Cardiac muscle cell (in vitro differentiated cells and primary cell): ENCODE measurements around the gene INSYN2A. TPM values are rescaled to one million over a fixed set of nuclear protein-coding genes. Genes with fewer than 3 reads are reported as not detected.

Experiments
- DNase-seq, 2 donors: peaks; one replicate each; pipeline versions ENCODE4 v3.0.0 to v3.0.0-alpha.2; 2010 to 2017; ENCODE audit warnings: low read depth in 1 of 2, low spot score in 1 of 2
- H3K27ac ChIP-seq: fragments of 200-600 bp; sonication (generic); 2 replicates; pipeline ENCODE4 v1.5.1; 2016
- H3K27me3 ChIP-seq: fragments of 200-600 bp; sonication (generic); 2 replicates; pipeline ENCODE4 v1.6.0; 2016; ENCODE audit warnings: control low read depth
- H3K36me3 ChIP-seq: fragments of 200-600 bp; sonication (generic); 2 replicates; pipeline ENCODE4 v1.5.1; 2016; ENCODE audit warnings: control low read depth
- H3K4me1 ChIP-seq: fragments of 200-600 bp; sonication (generic); 2 replicates; pipeline ENCODE4 v1.8.1; 2017; ENCODE audit warnings: low read depth, mild to moderate bottlenecking, mixed run types
- H3K4me3 ChIP-seq: fragments of 200-600 bp; sonication (generic); 2 replicates; pipeline ENCODE4 v1.5.1; 2016; ENCODE audit warnings: mild to moderate bottlenecking
- H3K9me3 ChIP-seq: fragments of 200-600 bp; sonication (generic); 2 replicates; pipeline ENCODE4 v1.5.1; 2017; ENCODE audit warnings: low read depth, mild to moderate bottlenecking, control low read depth
- polyA plus RNA-seq: library from polyadenylated mRNA; unstranded; fragments of >200 nt; fragmentation: Nextera tagmentation; extraction: Ambion mirVana; gene quantifications from 2 replicates; pipeline ENCODE4 v1.2.1, GENCODE V29; 2016
- total RNA-seq: library from RNA; depleted of rRNA; stranded (reverse); fragments of >200 nt; gene quantifications from 2 replicates; pipeline ENCODE4 v1.2.3, GENCODE V29; 2016
- TF ChIP-seq, protein P1 (sequence below): IDR thresholded peaks from 2 replicates; pipeline ENCODE4 v1.5.1; 2012; ENCODE audit warnings: low read depth, mild to moderate bottlenecking, low read length

Gene INSYN2A
- total and polyA plus RNA-seq, 2 experiments from 2014 or later, result 0.60 TPM; not detected in 1

GRCh38 chr10:127234306-127234800, 38.0 kb upstream of the INSYN2A start:
- Histone ChIP-seq H3K27me3 (no peaks in the 10 kb centered on the region), H3K9me3 (no peaks in the 10 kb centered on the region), H3K36me3 (no peaks in the 10 kb centered on the region), H3K27ac (no peak overlapping the region), H3K4me1 (no peaks in the 10 kb centered on the region), H3K4me3 (no peak overlapping the region)
- no peak for DNase-seq
- TF ChIP-seq, protein P1, sequence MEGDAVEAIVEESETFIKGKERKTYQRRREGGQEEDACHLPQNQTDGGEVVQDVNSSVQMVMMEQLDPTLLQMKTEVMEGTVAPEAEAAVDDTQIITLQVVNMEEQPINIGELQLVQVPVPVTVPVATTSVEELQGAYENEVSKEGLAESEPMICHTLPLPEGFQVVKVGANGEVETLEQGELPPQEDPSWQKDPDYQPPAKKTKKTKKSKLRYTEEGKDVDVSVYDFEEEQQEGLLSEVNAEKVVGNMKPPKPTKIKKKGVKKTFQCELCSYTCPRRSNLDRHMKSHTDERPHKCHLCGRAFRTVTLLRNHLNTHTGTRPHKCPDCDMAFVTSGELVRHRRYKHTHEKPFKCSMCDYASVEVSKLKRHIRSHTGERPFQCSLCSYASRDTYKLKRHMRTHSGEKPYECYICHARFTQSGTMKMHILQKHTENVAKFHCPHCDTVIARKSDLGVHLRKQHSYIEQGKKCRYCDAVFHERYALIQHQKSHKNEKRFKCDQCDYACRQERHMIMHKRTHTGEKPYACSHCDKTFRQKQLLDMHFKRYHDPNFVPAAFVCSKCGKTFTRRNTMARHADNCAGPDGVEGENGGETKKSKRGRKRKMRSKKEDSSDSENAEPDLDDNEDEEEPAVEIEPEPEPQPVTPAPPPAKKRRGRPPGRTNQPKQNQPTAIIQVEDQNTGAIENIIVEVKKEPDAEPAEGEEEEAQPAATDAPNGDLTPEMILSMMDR, result no peak

GRCh38 chr10:127228195-127228787, 31.9 kb upstream of the INSYN2A start:
- TF ChIP-seq, protein P1, result no peak

GRCh38 chr10:127227663-127228062, 31.3 kb upstream of the INSYN2A start:
- no peaks in the 10 kb centered on the region for H3K27me3 ChIP-seq
- H3K27ac ChIP-seq, result no peak overlapping the region
- TF ChIP-seq, protein P1, result no peak
- no peaks in the 10 kb centered on the region for H3K4me1 ChIP-seq
- no peaks in the 10 kb centered on the region for H3K36me3 ChIP-seq
- DNase-seq, result no peak
- no peak overlapping the region for H3K4me3 ChIP-seq
- H3K9me3 ChIP-seq, result no peaks in the 10 kb centered on the region

More at GRCh38 chr10:127228195-127228787, 31.9 kb upstream of the INSYN2A start:
- Histone ChIP-seq H3K36me3 (no peaks in the 10 kb centered on the region), H3K27me3 (no peaks in the 10 kb centered on the region), H3K9me3 (no peaks in the 10 kb centered on the region), H3K4me3 (no peak overlapping the region), H3K27ac (no peak overlapping the region), H3K4me1 (no peaks in the 10 kb centered on the region)
- no peak for DNase-seq

GRCh38 chr10:127227027-127227426, 30.6 kb upstream of the INSYN2A start:
- H3K27me3 ChIP-seq, result no peaks in the 10 kb centered on the region
- H3K27ac ChIP-seq, result no peak overlapping the region
- H3K9me3 ChIP-seq, result no peaks in the 10 kb centered on the region
- TF ChIP-seq, protein P1, result no peak
- no peaks in the 10 kb centered on the region for H3K4me1 ChIP-seq
- H3K4me3 ChIP-seq, result no peak overlapping the region
- no peaks in the 10 kb centered on the region for H3K36me3 ChIP-seq
- DNase-seq, result no peak

DNA sequence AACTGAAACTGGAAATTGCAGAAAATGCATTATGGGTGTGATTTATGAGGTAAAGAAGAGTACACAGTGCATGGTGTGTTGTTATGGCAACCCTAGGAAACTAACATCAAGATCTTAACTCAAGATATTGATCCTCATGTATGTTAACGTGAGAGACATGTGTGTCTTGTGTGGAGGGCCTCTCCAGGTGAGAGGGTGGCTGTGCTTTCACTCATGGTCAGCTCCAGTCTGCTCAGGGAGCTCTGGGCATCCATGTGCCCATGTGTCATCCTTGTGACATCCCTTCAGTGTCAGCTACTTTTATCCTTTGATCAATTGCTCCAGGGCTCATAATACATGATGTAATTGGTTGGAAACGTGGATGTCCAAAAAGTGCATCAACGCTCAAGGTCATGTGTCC, 24.9 kb upstream of the INSYN2A start:
- Histone ChIP-seq H3K36me3 (no peaks in the 10 kb centered on the region), H3K9me3 (no peaks in the 10 kb centered on the region), H3K4me3 (no peak overlapping the region), H3K4me1 (no peaks in the 10 kb centered on the region), H3K27me3 (no peaks in the 10 kb centered on the region), H3K27ac (no peak overlapping the region)
- DNase-seq, result no peak
- TF ChIP-seq, protein P1, result no peak
